Duodenal mucosa (tissue), 2 donors: ENCODE data around the gene NABP1.

Source experiments
- H3K27ac ChIP-seq: one replicate; pipeline ENCODE4 v1.7.0; 2013; ENCODE audit warnings: low read depth, low read length
- H3K27me3 ChIP-seq, 2 donors: one replicate each; pipeline ENCODE4 v1.7.0; 2013; ENCODE audit warnings: low read length in 2 of 2, control low read depth in 1 of 2; ENCODE audit not compliant: insufficient read depth in 2 of 2, control insufficient read depth in 1 of 2
- H3K36me3 ChIP-seq, 2 donors: one replicate each; pipeline ENCODE4 v1.7.0; 2013; ENCODE audit warnings: low read length in 2 of 2, control low read depth in 1 of 2; ENCODE audit not compliant: insufficient read depth in 2 of 2, control insufficient read depth in 1 of 2
- H3K4me1 ChIP-seq, 2 donors: one replicate each; pipeline ENCODE4 v1.7.0; 2013; ENCODE audit warnings: low read length in 2 of 2, control low read depth in 1 of 2; ENCODE audit not compliant: insufficient read depth in 2 of 2, control insufficient read depth in 1 of 2
- H3K4me3 ChIP-seq, 2 donors: one replicate each; pipeline ENCODE4 v1.7.0; 2013; ENCODE audit warnings: low read length in 2 of 2, low read depth in 1 of 2
- H3K9ac ChIP-seq, 2 donors: one replicate each; pipeline ENCODE4 v1.7.0; 2013; ENCODE audit warnings: low read length in 2 of 2, low read depth in 1 of 2
- H3K9me3 ChIP-seq, 2 donors: one replicate each; pipeline ENCODE4 v1.7.0; 2013; ENCODE audit warnings: low read length in 2 of 2, control low read depth in 1 of 2; ENCODE audit not compliant: control insufficient read depth in 1 of 2

Gene NABP1

GRCh38 chr2:191678437-191679100, 633 bp downstream of the NABP1 start:
- peak overlapping the region; percentile 80 to 85 for H3K4me3 ChIP-seq
- peaks cover 7 to 13% of the 10 kb centered on the region in 2 donors for H3K36me3 ChIP-seq
- H3K27ac ChIP-seq = peak overlapping the region; percentile 87
- H3K9ac ChIP-seq = peak overlapping the region; percentile 90 to 93
- no peaks in the 10 kb centered on the region for H3K9me3 ChIP-seq
- no peaks in the 10 kb centered on the region for H3K27me3 ChIP-seq
- H3K4me1 ChIP-seq = peaks cover 15 to 26% of the 10 kb centered on the region in 2 donors

- Histone ChIP-seq H3K9me3 (no peaks in the 10 kb centered on the region), H3K9ac (peak overlapping the region in 1 of 2 donors; percentile 20), H3K27ac (no peak overlapping the region), H3K4me3 (peak overlapping the region; percentile 4 to 80), H3K4me1 (peaks cover 15 to 26% of the 10 kb centered on the region in 2 donors), H3K27me3 (no peaks in the 10 kb centered on the region), H3K36me3 (peaks cover 8 to 21% of the 10 kb centered on the region in 2 donors)
Measured at GRCh38 chr2:191679818-191680600, 2.1 kb downstream of the NABP1 start.

GRCh38 chr2:191680639-191681038, 2.7 kb downstream of the NABP1 start:
- peak overlapping the region in 1 of 2 donors; percentile 48 for H3K4me3 ChIP-seq
- peaks cover 12 to 22% of the 10 kb centered on the region in 2 donors for H3K4me1 ChIP-seq
- H3K36me3 ChIP-seq = peaks cover 14 to 26% of the 10 kb centered on the region in 2 donors
- no peak overlapping the region for H3K9ac ChIP-seq
- H3K9me3 ChIP-seq = no peaks in the 10 kb centered on the region
- H3K27ac ChIP-seq = no peak overlapping the region
- H3K27me3 ChIP-seq = no peaks in the 10 kb centered on the region

- no peak overlapping the region for H3K9ac ChIP-seq
- H3K36me3 ChIP-seq = peaks cover 15 to 36% of the 10 kb centered on the region in 2 donors
- H3K9me3 ChIP-seq = no peaks in the 10 kb centered on the region
- H3K27ac ChIP-seq = no peak overlapping the region
- H3K27me3 ChIP-seq = no peaks in the 10 kb centered on the region
- H3K4me1 ChIP-seq = peaks cover 7% of the 10 kb centered on the region in 2 donors
- no peak overlapping the region for H3K4me3 ChIP-seq
Measured at GRCh38 chr2:191682126-191682525, 4.2 kb downstream of the NABP1 start.

- no peak overlapping the region for H3K4me3 ChIP-seq
- peaks cover 17 to 30% of the 10 kb centered on the region in 2 donors for H3K4me1 ChIP-seq
- no peaks in the 10 kb centered on the region for H3K9me3 ChIP-seq
- no peak overlapping the region for H3K9ac ChIP-seq
- H3K27ac ChIP-seq = no peak overlapping the region
- H3K36me3 ChIP-seq = peaks cover 15 to 36% of the 10 kb centered on the region in 2 donors
- no peaks in the 10 kb centered on the region for H3K27me3 ChIP-seq
Measured at GRCh38 chr2:191686066-191686465, 8.1 kb downstream of the NABP1 start.

- no peak overlapping the region for H3K27ac ChIP-seq
Measured at GRCh38 chr2:191686729-191687128, 8.8 kb downstream of the NABP1 start.

GRCh38 chr2:191687867-191688266, 9.9 kb downstream of the NABP1 start:
- Histone ChIP-seq H3K27me3 (no peaks in the 10 kb centered on the region), H3K4me3 (no peak overlapping the region), H3K4me1 (peaks cover 12 to 27% of the 10 kb centered on the region in 2 donors), H3K9me3 (no peaks in the 10 kb centered on the region), H3K36me3 (peaks cover 9 to 26% of the 10 kb centered on the region in 2 donors), H3K9ac (no peak overlapping the region), H3K27ac (no peak overlapping the region)

More at GRCh38 chr2:191686729-191687128, 8.8 kb downstream of the NABP1 start:
- no peak overlapping the region for H3K4me3 ChIP-seq
- peaks cover 17 to 30% of the 10 kb centered on the region in 2 donors for H3K4me1 ChIP-seq
- no peak overlapping the region for H3K9ac ChIP-seq
- no peaks in the 10 kb centered on the region for H3K27me3 ChIP-seq
- no peaks in the 10 kb centered on the region for H3K9me3 ChIP-seq
- peaks cover 15 to 36% of the 10 kb centered on the region in 2 donors for H3K36me3 ChIP-seq

- Histone ChIP-seq H3K4me3 (no peak overlapping the region), H3K27me3 (no peaks in the 10 kb centered on the region), H3K36me3 (peaks cover 9 to 22% of the 10 kb centered on the region in 2 donors), H3K27ac (no peak overlapping the region), H3K4me1 (peaks cover 12 to 23% of the 10 kb centered on the region in 2 donors), H3K9me3 (no peaks in the 10 kb centered on the region), H3K9ac (peak overlapping the region in 1 of 2 donors; percentile 11)
Measured at GRCh38 chr2:191688934-191689695, 11.2 kb downstream of the NABP1 start.

- Histone ChIP-seq H3K4me1 (peaks cover 12 to 23% of the 10 kb centered on the region in 2 donors), H3K36me3 (peaks cover 4 to 13% of the 10 kb centered on the region in 2 donors), H3K4me3 (no peak overlapping the region), H3K9ac (no peak overlapping the region), H3K9me3 (no peaks in the 10 kb centered on the region), H3K27ac (no peak overlapping the region), H3K27me3 (no peaks in the 10 kb centered on the region)
Measured at GRCh38 chr2:191690327-191690726, 12.4 kb downstream of the NABP1 start.
